K562 (cell line): ENCODE results near the gene SUMF1. TPM values are rescaled to one million over a fixed set of nuclear protein-coding genes. Genes with fewer than 3 reads are reported as not detected.

Experiments used
- ATAC-seq: fragments of 200-7000 bp; cut with Tn5 transposase; 3 replicates; pipeline ENCODE4 v1.9.1; 2020; ENCODE audit warnings: moderate library complexity
- BruUV-seq: library from RNA; stranded (reverse); fragments of 400-500 nt; replicated peaks from 2 replicates; lab custom pipeline; 2021; lab: Mats Ljungman, UMichigan
- CTCF ChIA-PET: fragments of 300-600 bp; formaldehyde crosslinking; extraction: SDS; loops from one replicate; lab custom pipeline; 2021; ENCODE audit warnings: low intra/inter-chr PET ratio; lab: Yijun Ruan, JAX
- POLR2A ChIA-PET: fragments of 300-600, 350-650 bp; sonication (Branson Sonifier 250); formaldehyde crosslinking; extraction: SDS; loops from one replicate; lab custom pipeline; 2021; ENCODE audit warnings: antibody characterized with exemption, inconsistent platforms; lab: Yijun Ruan, JAX
- DNase-seq, 4 experiments: peaks; one replicate each; pipeline versions ENCODE4 v3.0.0 to v3.0.0-alpha.2; 2011 to 2018; ENCODE audit warnings: low spot score in 3 of 4, mixed read lengths in 3 of 4; ENCODE audit errors: extremely low read depth in 1 of 4
- FAIRE-seq: peaks from 2 replicates; lab custom pipeline; 2011; peaks lifted over from hg19 to GRCh38; lab: Jason Lieb, UNC
- H2AFZ ChIP-seq: 2 replicates; pipeline ENCODE4 v1.6.0; 2011; ENCODE audit warnings: low read depth, low read length, control low read depth, inconsistent platforms
- H3K27ac ChIP-seq: fragments of 200-600 bp; 3 replicates; pipeline ENCODE4 v1.8.0; 2011; ENCODE audit warnings: low read depth, mild to moderate bottlenecking, control low read depth, inconsistent platforms, low read length, moderate library complexity, mixed read lengths; ENCODE audit errors: extremely low read depth
- H3K27me3 ChIP-seq, 2 experiments: fragments of 300-600 bp in 1 of 2; 2 replicates in 1 of 2; 3 replicates in 1 of 2; pipeline versions ENCODE4 v1.6.0 to v1.8.0; 2011; ENCODE audit warnings: inconsistent platforms in 2 of 2, low read length in 2 of 2, mild to moderate bottlenecking in 1 of 2, mixed read lengths in 1 of 2, moderate library complexity in 1 of 2; ENCODE audit not compliant: control insufficient read depth in 2 of 2, insufficient read depth in 2 of 2
- H3K36me3 ChIP-seq: fragments of 300-600 bp; 3 replicates; pipeline ENCODE4 v1.8.0; 2011; ENCODE audit warnings: mild to moderate bottlenecking, low read length, inconsistent platforms; ENCODE audit not compliant: control insufficient read depth, insufficient read depth
- H3K4me1 ChIP-seq, 2 experiments: fragments of 200-600 bp in 1 of 2; replicated peaks in 1 of 2; 2 replicates in 1 of 2; 3 replicates in 1 of 2; pipeline versions ENCODE4 v1.5.1 to v1.8.0; 2011; ENCODE audit warnings: inconsistent platforms in 2 of 2, low read length in 2 of 2, mild to moderate bottlenecking in 1 of 2, mixed read lengths in 1 of 2, moderate library complexity in 1 of 2; ENCODE audit not compliant: control insufficient read depth in 2 of 2, insufficient read depth in 2 of 2
- H3K4me2 ChIP-seq: 2 replicates; pipeline ENCODE4 v1.6.1; 2011; ENCODE audit warnings: low read length, control low read depth, inconsistent platforms, mixed read lengths; ENCODE audit not compliant: insufficient read depth
- H3K4me3 ChIP-seq: fragments of 200-600 bp; sonication (generic), shearing (Covaris generic); 2 replicates; pipeline ENCODE4 v1.5.1; 2016; ENCODE audit warnings: control low read depth, inconsistent platforms
- H3K79me2 ChIP-seq: fragments of 200-600 bp; 3 replicates; pipeline ENCODE4 v1.8.0; 2011; ENCODE audit warnings: low read length, inconsistent platforms; ENCODE audit not compliant: control insufficient read depth, insufficient read depth
- H3K9ac ChIP-seq, 2 experiments: 2 replicates each; pipeline versions ENCODE4 v1.6.0 to v1.6.1; 2011; ENCODE audit warnings: low read depth in 2 of 2, low read length in 2 of 2, control low read depth in 1 of 2, inconsistent platforms in 1 of 2, mild to moderate bottlenecking in 1 of 2, mixed read lengths in 1 of 2; ENCODE audit not compliant: insufficient read depth in 1 of 2
- H3K9me1 ChIP-seq: one replicate; pipeline ENCODE4 v1.6.0; 2011; ENCODE audit warnings: inconsistent platforms, mild to moderate bottlenecking, low read length, moderate library complexity; ENCODE audit not compliant: control insufficient read depth, insufficient read depth
- H3K9me3 ChIP-seq: replicated peaks from 2 replicates; pipeline ENCODE4 v1.5.1; 2011; ENCODE audit warnings: low read depth, low read length, inconsistent platforms; ENCODE audit not compliant: control insufficient read depth, insufficient read depth
- H4K20me1 ChIP-seq: replicated peaks from 2 replicates; pipeline ENCODE4 v1.6.1; 2011; ENCODE audit warnings: low read length, inconsistent platforms, mixed read lengths; ENCODE audit not compliant: control insufficient read depth, insufficient read depth
- ADNP ChIP-seq: fragments of 200-800 bp; sonication (Bioruptor generic); IDR thresholded peaks from 2 replicates; pipeline ENCODE4 v1.6.1; 2016; ENCODE audit warnings: missing genetic modification characterization, missing compliant biosample characterization
- ARID1B ChIP-seq: fragments of 450-650 bp; IDR thresholded peaks from 2 replicates; pipeline ENCODE4 v1.6.1; 2016; ENCODE audit warnings: antibody characterized with exemption, mild to moderate bottlenecking, inconsistent platforms
- BHLHE40 ChIP-seq: IDR thresholded peaks from 2 replicates; pipeline ENCODE4 v1.6.1; 2011; ENCODE audit warnings: low read length, improper control_type of control experiment
- CEBPZ ChIP-seq: fragments of 150-350 bp; IDR thresholded peaks from 2 replicates; pipeline ENCODE4 v1.6.1; 2014; ENCODE audit warnings: low read depth, mild to moderate bottlenecking, low read length, borderline replicate concordance
- DPF2 ChIP-seq: fragments of 450-650 bp; IDR thresholded peaks from 2 replicates; pipeline ENCODE4 v1.6.1; 2016
- EZH2 ChIP-seq: IDR thresholded peaks from 2 replicates; pipeline ENCODE4 v1.6.1; 2012; ENCODE audit warnings: low read depth, mild to moderate bottlenecking, inconsistent platforms, low read length, borderline replicate concordance
- FOS ChIP-seq: IDR thresholded peaks from 3 replicates; pipeline ENCODE4 v1.6.1; 2011; ENCODE audit not compliant: insufficient read length; ENCODE audit errors: extremely low read depth
- POLR2B ChIP-seq: fragments of 450-650 bp; IDR thresholded peaks from 2 replicates; pipeline ENCODE4 v1.6.1; 2018; ENCODE audit warnings: low read depth; ENCODE audit not compliant: partially characterized antibody
- RBM15 ChIP-seq: fragments of 200-400 bp; formaldehyde crosslinking; IDR thresholded peaks from 2 replicates; pipeline ENCODE4 v1.6.1; 2018; ENCODE audit warnings: mild to moderate bottlenecking, low read length, moderate library complexity; ENCODE audit not compliant: insufficient read depth
- SLC30A9 ChIP-seq: fragments of 250-450 bp; sonication (Bioruptor Pico); IDR thresholded peaks from 2 replicates; pipeline ENCODE4 v1.8.0; 2022; ENCODE audit warnings: mild to moderate bottlenecking, moderate library complexity
- SOX6 ChIP-seq: fragments of 450-650 bp; IDR thresholded peaks from 2 replicates; pipeline ENCODE4 v1.6.1; 2014; ENCODE audit warnings: mild to moderate bottlenecking
- TEAD2 ChIP-seq: fragments of 450-650 bp; IDR thresholded peaks from 2 replicates; pipeline ENCODE4 v1.6.1; 2016; ENCODE audit warnings: missing genetic modification characterization, control low read depth, missing compliant biosample characterization
- ZC3H4 ChIP-seq: sonication (generic); formaldehyde crosslinking; IDR thresholded peaks from 2 replicates; pipeline ENCODE4 v1.9.0; 2021; ENCODE audit warnings: missing genetic modification reagents, borderline replicate concordance
- ZHX1 ChIP-seq: fragments of 150-350 bp; conservative IDR thresholded peaks from 2 replicates; pipeline ENCODE4 v1.6.1; 2014; ENCODE audit warnings: low read length
- ZNF212 ChIP-seq: fragments of 450-650 bp; formaldehyde crosslinking; IDR thresholded peaks from 2 replicates; pipeline ENCODE4 v1.4.0; 2020; ENCODE audit warnings: mild to moderate bottlenecking
- ZNF316 ChIP-seq: fragments of 450-650 bp; IDR thresholded peaks from 2 replicates; pipeline ENCODE4 v1.6.1; 2016
- ZNF384 ChIP-seq: IDR thresholded peaks from 2 replicates; pipeline ENCODE4 v1.6.1; 2012; ENCODE audit warnings: low read depth, low read length, improper control_type of control experiment
- ZNF668 ChIP-seq: fragments of 250-450 bp; sonication (Bioruptor Pico); IDR thresholded peaks from 2 replicates; pipeline ENCODE4 v1.8.0; 2022; ENCODE audit warnings: mild to moderate bottlenecking, inconsistent platforms
- ZZZ3 ChIP-seq: fragments of 450-650 bp; IDR thresholded peaks from 2 replicates; pipeline ENCODE4 v1.6.1; 2016; ENCODE audit warnings: antibody characterized with exemption, mild to moderate bottlenecking, moderate library complexity
- in situ Hi-C: fragments of 300-500 bp; cut with MboI; formaldehyde crosslinking; loops from 4 replicates; pipeline ENCODE4 v1.15.0; 2018; ENCODE audit warnings: inconsistent platforms, mixed read lengths
- intact Hi-C: fragments of 100-400 bp; cut with micrococcal nuclease; formaldehyde crosslinking; loops from 2 replicates; pipeline ENCODE4 v1.14.2; 2022
- polyA plus RNA-seq, 8 experiments: library from polyadenylated mRNA; depleted of rRNA in 4 of 8; stranded (reverse) in 5 of 8; unstranded in 3 of 8; fragments of >200 nt; fragmentation: Nextera tagmentation in 2 of 8; fragmentation: Illumina TruSeq in 1 of 8; extraction: Ambion mirVana in 2 of 8; extraction: Trizol in 1 of 8; gene quantifications; 2 replicates each; pipeline versions ENCODE4 v1.2.1 to v1.2.3, GENCODE V29; 2011 to 2014; ENCODE audit warnings: inconsistent platforms in 1 of 8, missing spikeins in 1 of 8
- total RNA-seq, 7 experiments: library from RNA; depleted of rRNA in 6 of 7; stranded (reverse); fragments of >200 nt in 6 of 7; fragmentation: Illumina TruSeq in 2 of 7; extraction: Trizol in 2 of 7; gene quantifications; 2 replicates each; pipeline versions ENCODE4 v1.2.1 to v1.2.3, GENCODE V29; 2011 to 2021; ENCODE audit warnings: low replicate concordance in 1 of 7

SUMF1 gene
- total and polyA plus RNA-seq, 9 of the 15 experiments (the other 6 are each of a cell fraction or from before 2014, with no cell fraction given) = 1.3 to 7.4 (median 4.2) TPM

GRCh38 chr3:4320096-4320911 lies 146.8 kb downstream of the SUMF1 start:
- FAIRE-seq (no peak), DNase-seq (no peak), ATAC-seq (no peak)
- no peaks in the 10 kb centered on the region for H3K9me3 ChIP-seq
- no peak overlapping the region for H3K9ac ChIP-seq
- ChIA-PET CTCF (no interaction called here), POLR2A (interaction anchor here (0.6 kb wide), 1 partner anchor 23 kb away, joined by 3 read pairs; no protein-coding TSS in a partner anchor)
- no peaks in the 10 kb centered on the region for H4K20me1 ChIP-seq
- no peak overlapping the region for H3K4me2 ChIP-seq
- H2AFZ ChIP-seq = peak overlapping the region; percentile 14; the same call in 1 of the 2 replicates
- no peak overlapping the region for H3K4me3 ChIP-seq
- H3K4me1 ChIP-seq = peaks cover 4 to 37% of the 10 kb centered on the region in 2 experiments; a peak in 4 of 5 replicates
- in situ Hi-C loops (no loop called here), intact Hi-C loops (no loop called here)
- H3K27me3 ChIP-seq = no peaks in the 10 kb centered on the region
- H3K9me1 ChIP-seq = no peaks in the 10 kb centered on the region
- H3K79me2 ChIP-seq = no peaks in the 10 kb centered on the region
- no TSS peak for BruUV-seq
- H3K36me3 ChIP-seq = peaks cover 8% of the 10 kb centered on the region; the same call in 2 of the 3 replicates
- peak overlapping the region; percentile 23; the same call in 1 of the 3 replicates for H3K27ac ChIP-seq
- TF ChIP-seq ADNP = no peak
- 0 out of 2 replicates have a peak, but pooled peaks have one; percentile 39 for TF ChIP-seq ZNF316
- TF ChIP-seq ZZZ3 = no peak
- no peak for TF ChIP-seq EZH2
- no peak for TF ChIP-seq SLC30A9 (CRISPR knock-in tag)
- TF ChIP-seq BHLHE40 = no peak
- TF ChIP-seq RBM15 = no peak
- no peak for TF ChIP-seq ZNF384
- no peak for TF ChIP-seq ZHX1
- peak; percentile 66; the same call in 1 of the 2 replicates for TF ChIP-seq SOX6
- no peak for TF ChIP-seq ZNF668
- TF ChIP-seq ZC3H4 (CRISPR knock-in tag) = no peak
- no peak for TF ChIP-seq POLR2B
- no peak for TF ChIP-seq ZNF212 (CRISPR knock-in tag)
- TF ChIP-seq DPF2 = no peak
- no peak for TF ChIP-seq FOS
- TF ChIP-seq CEBPZ = no peak
- TF ChIP-seq TEAD2 (tag) = no peak
- peak; percentile 70 for TF ChIP-seq ARID1B
